Measurements from ENCODE around the gene PNRC2.

PNRC2 gene

DNA sequence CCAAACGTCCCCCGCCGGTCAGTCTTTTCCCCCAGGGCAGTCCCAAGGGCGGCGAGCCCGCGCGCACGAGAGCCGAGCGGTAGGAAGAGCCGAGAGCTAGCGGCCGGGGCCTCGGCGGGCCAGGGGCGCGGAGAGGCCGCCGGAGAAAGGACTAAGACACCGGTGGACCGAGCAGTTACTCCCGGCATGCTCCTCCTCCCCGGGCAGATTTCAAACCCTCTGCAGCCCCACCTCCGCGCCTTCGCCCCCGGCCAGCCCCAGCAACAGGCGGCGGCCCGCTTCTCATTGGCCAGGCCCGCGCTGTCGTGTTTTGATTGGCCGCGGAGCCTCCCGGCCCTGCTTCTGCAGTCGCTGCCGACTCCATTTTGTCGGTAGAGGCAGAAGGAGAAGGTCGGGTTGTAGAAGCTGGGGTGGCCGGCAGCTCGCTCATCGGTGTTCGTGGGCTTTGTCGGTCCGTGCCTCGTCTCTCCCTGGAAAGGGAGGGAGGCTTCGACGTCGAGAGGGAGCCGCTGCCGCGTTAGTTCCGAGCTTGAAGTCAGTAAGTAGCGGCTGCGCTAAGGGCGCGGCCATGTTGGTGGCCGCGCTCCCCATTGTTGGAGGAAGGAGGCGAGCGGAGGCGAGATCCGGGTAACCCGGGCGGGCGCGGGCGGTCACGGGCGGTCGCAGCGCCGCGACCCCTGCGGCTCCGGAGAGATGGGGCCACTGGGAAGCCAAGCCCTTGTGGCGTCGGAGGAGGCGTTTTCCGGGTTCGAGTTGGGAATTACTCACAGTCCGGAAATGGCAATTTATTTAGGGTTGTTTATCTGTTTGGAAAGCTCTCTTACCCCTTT is at the start of gene PNRC2:
PNRC2 (plus strand) TSS at position 368 of the 830 bp plus-strand sequence. CDS start 1,630 bp downstream, outside the sequence.
- DNase-seq (ENCODE audit: low spot score), result peak; percentile 97

DNA sequence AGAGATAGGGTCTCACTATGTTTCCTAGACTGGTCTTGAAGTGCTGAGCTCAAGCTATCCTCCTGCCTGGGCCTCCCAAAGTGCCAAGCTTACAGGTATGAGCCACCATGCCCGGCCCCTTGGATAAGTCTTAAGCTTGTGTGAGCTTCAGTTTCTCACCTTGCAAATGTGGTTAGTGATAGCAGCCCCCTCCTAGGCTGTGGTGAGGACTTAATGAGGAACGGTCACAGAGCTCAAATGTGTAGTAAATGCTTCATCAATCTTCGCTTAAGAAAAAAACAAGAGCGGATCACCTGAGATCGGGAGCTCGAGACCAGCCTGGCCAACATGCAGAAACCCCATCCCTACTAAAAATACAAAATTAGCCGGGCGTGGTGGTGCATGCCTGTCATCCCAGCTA is 49.5 kb upstream of the PNRC2 start:
- no peak for DNase-seq (ENCODE audit: low spot score)

DNA sequence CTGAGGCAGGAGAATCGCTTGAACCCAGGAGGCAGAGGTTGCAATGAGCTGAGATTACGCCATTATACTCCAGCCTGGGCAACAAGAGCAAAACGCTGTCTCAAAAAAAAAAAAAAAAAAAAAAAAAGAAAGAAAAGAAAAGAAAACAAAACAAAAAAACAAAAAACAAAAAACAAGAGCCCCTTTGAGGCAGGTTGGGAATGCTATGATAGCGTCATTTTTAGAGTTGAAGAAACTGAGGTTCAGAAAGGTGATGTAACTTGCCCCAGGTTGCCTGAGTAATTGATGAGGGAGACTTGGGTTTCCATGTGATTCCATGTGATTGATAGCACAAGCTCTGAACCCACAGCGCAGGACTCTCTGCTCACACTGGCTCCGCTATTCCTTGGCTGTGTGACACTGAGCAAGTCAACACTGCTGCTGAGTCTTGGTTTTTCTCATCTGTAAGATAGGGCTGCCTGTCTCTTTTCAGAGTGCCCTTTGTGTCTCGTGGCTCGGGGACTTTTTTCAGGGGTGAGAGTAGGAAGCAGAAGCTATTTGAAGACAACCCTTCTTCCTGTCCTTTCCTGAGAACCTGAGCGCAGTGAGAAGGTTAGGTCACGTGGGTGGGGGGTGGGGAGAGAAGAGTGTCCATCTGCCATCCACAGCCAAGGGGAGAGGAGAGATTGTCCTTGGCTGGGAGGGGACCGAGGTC is 48.9 kb upstream of the PNRC2 start:
- DNase-seq (ENCODE audit: low spot score), result no peak

GRCh38 chr1:23911921-23912320 is 47.7 kb upstream of the PNRC2 start:
- DNase-seq (ENCODE audit: low spot score), result no peak

DNA sequence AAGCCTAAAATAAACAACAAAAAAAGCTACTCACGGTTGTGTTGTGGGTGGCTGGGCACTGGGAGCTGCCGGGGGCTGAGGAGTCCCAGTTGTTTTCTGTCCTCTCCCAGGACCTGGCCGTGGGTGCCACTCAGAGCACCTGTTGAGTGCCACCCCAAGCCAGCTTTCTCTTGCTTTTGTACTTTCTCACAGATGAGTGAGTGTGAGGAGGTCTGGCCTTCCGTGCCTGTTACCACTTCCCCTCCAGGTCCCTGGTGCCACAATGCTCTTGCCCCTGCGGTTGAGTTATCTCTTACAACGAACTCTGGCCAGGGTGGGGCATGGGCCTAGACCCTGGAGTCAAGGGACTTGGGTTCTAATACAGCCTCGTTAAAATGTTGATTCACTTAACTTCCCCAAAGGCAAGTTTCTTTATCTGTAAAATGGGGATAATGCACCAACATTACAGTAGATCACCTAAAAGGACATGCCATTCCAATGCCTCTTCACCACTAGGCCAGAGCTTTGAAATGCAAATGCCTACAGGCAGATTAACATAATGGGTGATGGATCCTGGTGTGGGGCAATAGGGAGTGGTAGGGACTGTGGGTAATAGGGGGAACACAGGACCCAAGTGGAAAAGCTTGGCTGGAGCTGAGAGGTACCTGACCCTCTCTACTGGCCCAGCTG is 46.3 kb upstream of the PNRC2 start, which contains the start of gene CNR2:
CNR2 (minus strand) TSS at position 151 of the 669 bp plus-strand sequence. CDS start 37,745 bp downstream, outside the sequence.
- no peak for DNase-seq (ENCODE audit: low spot score)

- DNase-seq (ENCODE audit: low spot score), result no peak
These were observed 44.7 kb upstream of the PNRC2 start for GRCh38 chr1:23914921-23915320.

GRCh38 chr1:23915466-23915865 is 44.2 kb upstream of the PNRC2 start:
- no peak for DNase-seq (ENCODE audit: low spot score)

GRCh38 chr1:23916209-23917131 is 43.2 kb upstream of the PNRC2 start:
- DNase-seq (ENCODE audit: low spot score), result peak; percentile 29

- DNase-seq (ENCODE audit: low spot score), result no peak
These were observed 37.2 kb upstream of the PNRC2 start for GRCh38 chr1:23922321-23922943.

DNA sequence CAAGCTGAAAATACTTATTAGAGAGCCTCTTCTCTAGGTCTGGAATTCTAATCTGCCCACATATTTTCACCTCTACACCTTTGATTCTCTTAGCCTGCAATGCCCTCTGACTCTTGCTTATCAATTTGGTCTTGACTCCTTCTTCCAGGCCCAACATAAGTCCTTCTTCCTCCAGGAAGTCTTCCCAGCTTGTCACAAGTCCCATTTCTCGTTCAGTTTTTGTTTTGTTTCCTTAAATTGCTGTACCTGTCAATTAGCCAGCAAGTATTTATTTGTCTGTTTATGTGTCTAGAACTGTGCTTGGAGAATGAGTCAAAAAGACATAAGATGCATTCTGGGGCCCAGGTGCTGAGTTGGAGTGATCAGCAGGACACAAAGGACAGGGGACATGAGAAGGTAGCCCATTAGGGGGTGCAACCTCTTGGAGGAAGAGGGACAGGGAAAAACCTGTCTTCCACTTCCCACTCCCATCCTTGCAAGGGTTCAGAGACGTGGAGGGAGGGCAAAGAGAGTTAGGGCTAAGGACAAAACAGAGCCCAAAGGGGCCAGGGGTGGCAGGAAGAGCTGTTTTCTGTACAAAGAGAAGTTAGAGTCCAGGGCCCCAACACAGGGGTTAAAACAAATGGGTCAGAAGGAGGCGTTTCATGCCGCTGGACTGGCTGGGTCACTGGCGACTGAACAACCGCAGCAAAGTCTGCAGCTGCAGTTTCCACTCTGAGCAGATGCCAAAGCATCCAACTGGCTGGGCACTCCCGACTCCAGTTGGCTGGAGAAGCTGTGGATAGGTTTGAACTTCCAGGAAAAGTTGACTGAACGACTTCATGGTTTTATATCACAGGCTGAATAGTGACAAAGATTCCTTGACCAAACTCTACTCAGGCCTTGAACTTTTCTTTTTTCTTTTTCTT is 35.8 kb upstream of the PNRC2 start:
- no peak for DNase-seq (ENCODE audit: low spot score)

GRCh38 chr1:23924601-23925000 is 35.0 kb upstream of the PNRC2 start:
- DNase-seq (ENCODE audit: low spot score), result no peak

DNA sequence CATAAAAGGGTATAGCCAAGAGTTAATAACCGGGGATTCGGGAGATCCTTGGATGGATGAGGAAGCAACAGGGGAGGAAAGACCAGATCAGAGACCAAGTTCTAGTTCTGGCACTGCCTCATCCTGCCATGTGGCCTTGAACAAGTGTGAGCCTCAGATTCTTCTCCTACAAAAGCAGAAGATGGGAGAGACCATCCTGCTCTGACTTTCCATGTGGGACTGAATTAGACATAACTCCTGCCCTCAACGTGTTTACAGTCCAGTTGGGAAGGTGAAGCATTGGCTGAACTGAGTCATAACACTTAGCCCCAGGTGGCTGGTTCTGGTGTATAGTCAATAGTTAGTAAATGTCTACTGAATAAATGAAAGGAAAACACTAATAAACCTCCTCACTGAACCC is 34.3 kb upstream of the PNRC2 start:
- no peak for DNase-seq (ENCODE audit: low spot score)

DNA sequence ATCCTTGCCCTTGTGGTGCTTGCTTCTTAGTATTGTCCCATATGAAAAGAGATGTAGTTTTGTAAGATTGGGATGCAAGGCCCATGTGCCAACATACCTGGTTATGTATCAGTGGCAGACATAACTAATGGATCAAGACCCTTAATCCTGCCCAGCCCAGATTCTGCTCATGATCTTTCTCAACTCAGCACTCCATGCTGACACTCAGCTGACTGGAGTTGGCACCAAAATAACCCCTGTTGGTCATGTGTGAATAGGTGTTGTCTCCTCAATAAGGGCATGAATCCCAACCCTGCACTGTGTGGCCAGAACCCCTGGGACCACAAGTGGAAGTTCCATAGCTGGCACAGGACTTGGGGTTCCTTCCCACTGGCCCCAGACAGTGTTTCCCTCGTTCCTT is 32.5 kb upstream of the PNRC2 start:
- DNase-seq (ENCODE audit: low spot score), result no peak

- no peak for DNase-seq (ENCODE audit: low spot score)
These were observed 30.8 kb upstream of the PNRC2 start for GRCh38 chr1:23928789-23929188.

- DNase-seq (ENCODE audit: low spot score), result no peak
These were observed 29.4 kb upstream of the PNRC2 start for GRCh38 chr1:23930270-23930669.

DNA sequence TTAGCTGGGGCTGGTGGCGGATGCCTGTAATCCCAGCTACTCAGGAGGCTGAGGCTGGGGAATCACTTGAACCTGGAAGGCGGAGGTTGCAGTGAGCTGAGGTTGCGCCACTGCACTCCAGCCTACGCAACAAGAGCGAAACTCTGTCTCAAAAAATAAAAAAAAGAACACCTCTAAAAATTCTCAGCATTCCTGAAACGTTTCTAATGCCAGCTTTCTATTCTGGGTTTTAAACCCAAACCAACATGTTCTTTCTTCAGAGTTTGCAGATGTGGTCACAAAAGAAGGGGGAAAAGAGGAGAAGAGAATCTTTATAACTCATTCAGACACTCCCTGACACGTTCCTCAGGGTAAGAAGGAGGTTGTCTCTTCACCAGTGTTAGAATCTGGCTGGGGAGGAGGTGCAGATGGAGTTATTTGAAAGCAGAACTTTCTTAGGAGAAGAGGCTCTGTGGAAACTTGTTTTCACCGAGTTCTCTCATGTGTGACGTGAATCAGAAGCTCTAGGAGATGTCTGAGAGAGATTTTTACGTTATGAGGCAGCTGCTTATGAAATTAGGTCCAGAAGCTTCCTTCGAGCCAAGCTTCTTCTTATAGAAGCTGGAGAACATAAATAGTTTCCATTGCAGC is 28.7 kb upstream of the PNRC2 start:
- no peak for DNase-seq (ENCODE audit: low spot score)

DNA sequence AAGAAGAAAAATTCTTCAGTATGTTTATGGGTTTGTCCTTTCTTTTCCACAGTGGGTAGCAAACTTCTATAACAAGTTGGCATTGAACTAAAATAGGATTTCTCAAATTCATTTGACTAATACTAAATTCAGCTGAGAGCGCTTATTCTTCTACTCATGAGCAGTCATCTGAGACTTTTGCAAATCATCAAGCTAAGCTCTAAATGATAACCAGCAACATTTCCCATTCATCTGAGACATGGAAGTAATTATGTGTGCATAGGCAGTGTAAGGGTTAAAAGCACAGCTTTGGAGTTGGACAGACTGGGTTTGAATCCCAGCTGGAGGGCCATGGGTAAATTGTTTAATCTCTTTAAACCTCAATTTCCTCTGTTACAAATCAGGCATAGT is 28.1 kb upstream of the PNRC2 start:
- no peak for DNase-seq (ENCODE audit: low spot score)

DNA sequence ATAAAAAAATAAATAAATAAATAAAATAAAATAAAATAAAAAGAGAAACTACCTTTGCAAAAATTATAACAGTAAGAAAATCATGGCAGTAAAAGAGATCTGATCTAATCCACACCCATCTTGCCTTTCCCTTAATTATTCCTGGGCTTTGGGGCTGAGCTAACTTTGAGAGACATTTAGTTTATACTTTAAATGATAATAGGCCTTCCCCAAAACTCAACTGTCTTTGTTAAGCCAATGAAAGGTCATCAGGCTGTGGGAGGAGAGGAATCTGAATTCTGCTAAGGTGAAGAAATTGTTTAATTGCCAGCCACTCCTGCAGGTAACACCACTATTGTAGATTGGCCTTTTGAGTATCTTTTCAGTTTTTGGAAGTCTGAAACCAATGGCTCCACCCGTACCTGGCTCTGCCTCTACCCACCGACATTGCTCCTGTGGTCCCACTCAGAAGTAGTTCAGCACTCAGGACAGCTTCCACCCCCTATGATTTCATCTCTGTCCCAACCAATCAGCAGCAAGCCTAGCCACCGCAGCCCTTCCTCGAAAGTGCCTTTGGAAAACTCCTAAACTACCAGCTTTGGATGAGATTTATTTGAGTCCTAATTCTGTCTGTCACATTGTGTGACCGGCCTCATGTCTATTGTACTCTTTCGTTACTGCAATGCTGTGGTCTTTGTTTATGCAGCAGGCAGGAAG is 23.0 kb upstream of the PNRC2 start:
- DNase-seq (ENCODE audit: low spot score), result no peak

- DNase-seq (ENCODE audit: low spot score), result no peak
These were observed 12.3 kb upstream of the PNRC2 start for GRCh38 chr1:23947366-23947765.

Data from globus pallidus (tissue), 1 donor.